ENCODE measurements around the gene RIOK3. TPM values are rescaled to one million over a fixed set of nuclear protein-coding genes. Genes with fewer than 3 reads are reported as not detected.
A peak's percentile ranks its signal among the peaks of the same experiment; 100 is the strongest.

RIOK3 gene
- 30.3 TPM for polyA plus RNA-seq (2012; ENCODE audit: insufficient read depth, insufficient read length, low read depth)

- peak; percentile 91 for DNase-seq
- Histone ChIP-seq H3K4me1 (no peaks in the 10 kb centered on the region), H3K9me3 (no peaks in the 10 kb centered on the region), H3K27me3 (no peaks in the 10 kb centered on the region), H3K4me3 (ENCODE audit: low read depth, low read length) (peak within 1 kb of the TSS; percentile 89), H3K36me3 (no peaks in the 10 kb centered on the region)
- no peak for TF ChIP-seq CTCF (IDR thresholded peaks at IDR 0.05; ENCODE audit: low read depth, low read length)
Measured at GRCh38 chr18:23452728-23453679, at the start of gene RIOK3. Gene RIOK3, plus strand, starts transcription at chr18:23453287. Its CDS starts 153 bp downstream, at chr18:23453440.

GRCh38 chr18:23403310-23403709, 49.8 kb upstream of the RIOK3 start:
- Histone ChIP-seq H3K4me1 (no peaks in the 10 kb centered on the region), H3K9me3 (no peaks in the 10 kb centered on the region), H3K36me3 (no peaks in the 10 kb centered on the region), H3K4me3 (ENCODE audit: low read depth, low read length) (no peak overlapping the region), H3K27me3 (no peaks in the 10 kb centered on the region)
- no peak for DNase-seq
- no peak for TF ChIP-seq CTCF (IDR thresholded peaks at IDR 0.05; ENCODE audit: low read depth, low read length)

- no peak for TF ChIP-seq CTCF (IDR thresholded peaks at IDR 0.05; ENCODE audit: low read depth, low read length)
- no peak for DNase-seq
- H3K9me3 ChIP-seq: no peaks in the 10 kb centered on the region
- H3K4me1 ChIP-seq: no peaks in the 10 kb centered on the region
- no peaks in the 10 kb centered on the region for H3K36me3 ChIP-seq
- H3K27me3 ChIP-seq: no peaks in the 10 kb centered on the region
- H3K4me3 ChIP-seq (ENCODE audit: low read depth, low read length): no peak overlapping the region
Measured at GRCh38 chr18:23405636-23406035, 47.5 kb upstream of the RIOK3 start.

GRCh38 chr18:23406271-23406787, 46.8 kb upstream of the RIOK3 start:
- Histone ChIP-seq H3K4me3 (ENCODE audit: low read depth, low read length) (no peak overlapping the region), H3K27me3 (no peaks in the 10 kb centered on the region), H3K9me3 (no peaks in the 10 kb centered on the region), H3K4me1 (no peaks in the 10 kb centered on the region), H3K36me3 (no peaks in the 10 kb centered on the region)
- DNase-seq: no peak
- no peak for TF ChIP-seq CTCF (IDR thresholded peaks at IDR 0.05; ENCODE audit: low read depth, low read length)

- Histone ChIP-seq H3K27me3 (no peaks in the 10 kb centered on the region), H3K4me1 (no peaks in the 10 kb centered on the region), H3K9me3 (no peaks in the 10 kb centered on the region), H3K36me3 (no peaks in the 10 kb centered on the region), H3K4me3 (ENCODE audit: low read depth, low read length) (no peak overlapping the region)
- TF ChIP-seq CTCF (IDR thresholded peaks at IDR 0.05; ENCODE audit: low read depth, low read length): no peak
- no peak for DNase-seq
Measured at GRCh38 chr18:23412351-23412964, 40.6 kb upstream of the RIOK3 start.
